Brain microvascular endothelial cell (primary cell): ENCODE data around the gene GATA3.
"Not testable (repeated sequence)": the region's sequence is repeated elsewhere in the genome, so short reads cannot be mapped to it uniquely, and the experiment has no call there.

Experiments
- DNase-seq: peaks from one replicate; pipeline ENCODE4 v3.0.0-alpha.2; 2020
- H3K27ac ChIP-seq: fragments of 250-450 bp; sonication (Bioruptor Pico); 2 replicates; pipeline ENCODE4 v1.5.1; 2020; ENCODE audit warnings: mild to moderate bottlenecking, moderate library complexity
- H3K27me3 ChIP-seq: fragments of 250-450 bp; sonication (Bioruptor Pico); replicated peaks from 2 replicates; pipeline ENCODE4 v1.5.1; 2020; ENCODE audit warnings: mild to moderate bottlenecking
- H3K36me3 ChIP-seq: fragments of 250-450 bp; sonication (Bioruptor Pico); replicated peaks from 2 replicates; pipeline ENCODE4 v1.5.1; 2020; ENCODE audit warnings: mild to moderate bottlenecking
- H3K4me3 ChIP-seq: 2 replicates; pipeline ENCODE4 v1.5.1; 2011; ENCODE audit warnings: low read depth, mild to moderate bottlenecking, control low read depth, low read length, moderate library complexity
- in situ Hi-C: cut with HindIII; loops from 2 replicates; pipeline ENCODE4 v1.10.0; 2017; ENCODE audit warnings: low sequenced_read_pairs, low pct_ligation_motif_present
- TF ChIP-seq, protein P1 (sequence below): IDR thresholded peaks from 2 replicates; pipeline ENCODE4 v1.5.1; 2011; ENCODE audit warnings: low read depth, mild to moderate bottlenecking, moderate library complexity, low read length, control low read depth, inconsistent platforms; ENCODE audit errors: missing control alignments

The GATA3 gene

DNA sequence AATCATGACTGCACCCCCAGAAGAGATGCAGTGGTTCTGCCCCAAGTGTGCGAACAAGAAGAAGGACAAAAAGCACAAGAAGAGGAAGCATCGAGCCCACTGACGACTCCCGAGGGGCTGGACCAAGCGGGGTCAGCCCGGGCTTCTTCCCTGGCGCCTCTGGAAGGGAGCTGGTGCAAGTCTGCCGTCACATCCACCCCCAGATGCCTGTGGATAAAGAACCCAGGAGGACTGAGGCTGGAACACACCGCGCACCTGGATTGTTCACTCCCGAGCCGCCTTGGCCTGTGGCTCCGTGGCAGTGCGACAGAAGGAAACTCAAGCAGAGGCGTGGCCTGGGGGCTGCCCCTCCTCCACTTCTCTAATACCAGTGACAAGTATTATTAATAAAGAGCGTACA lies 39.8 kb upstream of the GATA3 start:
- Histone ChIP-seq H3K27ac (no peak overlapping the region), H3K27me3 (no peaks in the 10 kb centered on the region), H3K36me3 (no peaks in the 10 kb centered on the region), H3K4me3 (no peak overlapping the region)
- TF ChIP-seq, protein P1, sequence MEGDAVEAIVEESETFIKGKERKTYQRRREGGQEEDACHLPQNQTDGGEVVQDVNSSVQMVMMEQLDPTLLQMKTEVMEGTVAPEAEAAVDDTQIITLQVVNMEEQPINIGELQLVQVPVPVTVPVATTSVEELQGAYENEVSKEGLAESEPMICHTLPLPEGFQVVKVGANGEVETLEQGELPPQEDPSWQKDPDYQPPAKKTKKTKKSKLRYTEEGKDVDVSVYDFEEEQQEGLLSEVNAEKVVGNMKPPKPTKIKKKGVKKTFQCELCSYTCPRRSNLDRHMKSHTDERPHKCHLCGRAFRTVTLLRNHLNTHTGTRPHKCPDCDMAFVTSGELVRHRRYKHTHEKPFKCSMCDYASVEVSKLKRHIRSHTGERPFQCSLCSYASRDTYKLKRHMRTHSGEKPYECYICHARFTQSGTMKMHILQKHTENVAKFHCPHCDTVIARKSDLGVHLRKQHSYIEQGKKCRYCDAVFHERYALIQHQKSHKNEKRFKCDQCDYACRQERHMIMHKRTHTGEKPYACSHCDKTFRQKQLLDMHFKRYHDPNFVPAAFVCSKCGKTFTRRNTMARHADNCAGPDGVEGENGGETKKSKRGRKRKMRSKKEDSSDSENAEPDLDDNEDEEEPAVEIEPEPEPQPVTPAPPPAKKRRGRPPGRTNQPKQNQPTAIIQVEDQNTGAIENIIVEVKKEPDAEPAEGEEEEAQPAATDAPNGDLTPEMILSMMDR, result no peak
- in situ Hi-C loops, result no loop called here
- no peak for DNase-seq

DNA sequence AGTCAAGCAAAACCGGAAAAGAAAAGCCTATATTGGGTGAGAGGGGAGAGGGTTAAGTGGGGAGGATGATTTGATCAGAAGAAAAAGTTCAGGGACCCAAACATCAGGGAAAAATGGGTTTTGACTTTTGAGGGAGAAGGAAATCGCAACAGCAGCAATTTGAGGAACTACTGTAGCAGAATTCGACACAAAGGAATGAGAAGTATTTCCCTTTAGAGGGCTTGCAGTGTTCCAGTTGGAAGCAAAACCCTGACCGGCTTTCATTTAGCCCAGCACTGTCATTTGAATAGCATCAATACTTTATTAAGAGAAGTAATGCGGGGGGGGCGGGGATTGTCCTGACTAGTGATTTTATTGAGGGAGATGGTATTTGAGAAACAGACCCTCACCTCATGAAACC lies 37.2 kb upstream of the GATA3 start:
- DNase-seq, result peak; percentile 20
- Histone ChIP-seq H3K4me3 (no peak overlapping the region), H3K36me3 (no peaks in the 10 kb centered on the region), H3K27ac (no peak overlapping the region), H3K27me3 (no peaks in the 10 kb centered on the region)
- in situ Hi-C loops, result no loop called here
- TF ChIP-seq, protein P1, result no peak

DNA sequence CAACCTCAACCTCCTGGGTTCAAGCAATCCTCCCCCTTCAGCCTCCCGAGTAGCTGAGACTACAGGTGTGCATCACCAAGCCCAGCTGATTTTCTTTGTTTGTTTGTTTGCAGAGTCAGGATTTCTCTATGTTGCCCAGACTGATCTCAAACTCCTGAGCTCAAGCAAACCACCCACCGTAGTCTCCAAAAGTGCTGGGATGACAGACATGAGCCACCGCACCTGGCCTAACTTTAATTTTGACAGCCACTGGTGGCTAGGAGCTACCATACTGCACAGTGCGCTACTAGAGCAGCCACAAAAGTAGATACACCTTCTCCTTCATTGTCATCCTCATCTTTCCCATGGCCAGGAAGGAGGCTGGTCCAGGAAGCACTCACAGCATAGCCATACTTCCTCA lies 31.2 kb upstream of the GATA3 start:
- no peak overlapping the region for H3K4me3 ChIP-seq
- H3K36me3 ChIP-seq, result no peaks in the 10 kb centered on the region
- no peaks in the 10 kb centered on the region for H3K27me3 ChIP-seq
- no peak overlapping the region for H3K27ac ChIP-seq
- no peak for DNase-seq
- in situ Hi-C loops, result no loop called here
- TF ChIP-seq, protein P1, result no peak

DNA sequence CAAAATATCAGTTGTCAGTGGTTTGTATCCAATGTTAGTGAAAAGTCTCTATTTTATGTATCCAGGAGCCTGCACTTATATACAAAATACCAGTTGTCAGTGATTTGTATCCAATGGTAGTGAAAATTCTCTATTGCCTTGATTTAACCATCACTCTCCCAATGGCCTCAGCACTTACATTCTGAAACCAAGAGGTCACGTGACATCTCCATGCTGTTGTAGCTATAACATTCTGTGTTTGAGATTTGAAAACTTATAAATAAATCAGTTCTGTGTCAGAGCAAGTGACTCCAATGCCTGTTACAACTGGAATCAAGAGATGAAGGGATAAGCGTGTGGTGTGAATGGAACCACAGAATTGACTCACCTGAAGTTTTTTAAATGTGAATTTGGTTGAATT lies 30.6 kb upstream of the GATA3 start:
- Histone ChIP-seq H3K36me3 (no peaks in the 10 kb centered on the region), H3K4me3 (no peak overlapping the region), H3K27me3 (no peaks in the 10 kb centered on the region), H3K27ac (no peak overlapping the region)
- DNase-seq, result no peak
- in situ Hi-C loops, result no loop called here
- TF ChIP-seq, protein P1, result no peak

DNA sequence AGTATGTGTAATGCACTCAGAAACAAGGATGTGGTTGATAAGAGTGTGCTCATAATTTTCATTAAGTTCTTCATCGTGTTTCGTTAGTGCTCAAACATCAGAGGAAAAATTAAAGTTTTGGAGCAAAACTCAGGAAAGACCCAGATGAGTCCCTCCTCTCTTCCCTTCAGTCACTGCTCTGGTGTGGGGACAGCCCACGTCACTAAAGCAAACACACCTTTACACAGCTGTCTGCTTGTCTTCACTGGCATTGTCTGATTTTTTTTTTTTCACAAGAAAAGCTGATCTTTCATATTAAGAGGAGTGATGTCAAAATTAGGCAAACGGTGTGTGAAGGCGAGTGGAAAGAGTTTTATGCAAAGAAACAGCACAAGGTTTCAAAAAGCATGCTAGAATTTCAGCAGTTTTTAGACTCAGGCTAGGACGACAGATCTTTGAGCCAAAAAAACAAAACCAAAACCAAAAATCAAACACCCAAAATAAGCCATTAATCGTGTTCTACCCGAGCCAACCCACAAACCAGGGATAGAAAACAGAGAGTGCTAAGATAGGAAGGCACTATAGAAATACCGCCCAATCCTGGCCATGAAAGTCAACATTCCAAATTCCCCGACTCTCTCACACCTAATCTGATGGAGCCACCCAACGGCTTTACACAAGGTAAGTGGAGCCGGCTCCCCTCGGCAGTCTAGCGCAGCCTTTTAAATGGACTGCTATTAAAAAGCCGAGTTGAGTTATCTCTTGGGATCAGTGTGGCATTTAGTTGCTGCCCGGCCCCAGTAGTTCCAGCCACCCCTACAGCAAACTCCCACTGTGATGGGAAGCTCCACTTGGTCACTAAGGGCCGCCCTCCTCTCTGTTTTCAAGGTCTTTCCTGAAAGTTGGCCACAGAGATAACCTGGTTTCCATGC lies 27.9 kb upstream of the GATA3 start:
- no peak for DNase-seq
- Histone ChIP-seq H3K4me3 (no peak overlapping the region), H3K27me3 (no peaks in the 10 kb centered on the region), H3K27ac (no peak overlapping the region), H3K36me3 (no peaks in the 10 kb centered on the region)
- TF ChIP-seq, protein P1, result no peak
- in situ Hi-C loops, result no loop called here

DNA sequence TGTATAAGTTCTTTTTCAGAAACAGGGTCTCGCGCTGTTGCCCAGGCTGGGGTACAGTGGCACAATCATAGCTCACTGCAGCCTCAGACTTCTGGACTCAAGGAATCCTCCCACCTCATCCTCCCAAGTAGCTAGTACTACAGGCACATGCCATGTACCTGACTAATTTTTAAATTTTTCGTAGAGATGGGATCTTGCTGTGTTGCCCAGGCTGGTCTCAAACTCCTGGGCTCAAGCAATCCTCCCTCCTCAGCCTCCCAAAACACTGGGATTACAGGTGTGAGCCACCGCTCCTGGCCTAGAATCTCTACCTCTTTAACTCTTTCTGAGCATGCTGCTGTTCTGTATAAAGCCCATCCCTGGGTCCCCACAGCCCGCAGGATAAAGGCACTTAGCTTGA lies 23.3 kb upstream of the GATA3 start:
- H3K36me3 ChIP-seq, H3K4me3 ChIP-seq, in situ Hi-C loops, H3K27ac ChIP-seq, DNase-seq: not testable (repeated sequence)
- H3K27me3 ChIP-seq, result peaks cover 26% of the 10 kb centered on the region
